Measurements from ENCODE around the gene ZNF217.

DNA sequence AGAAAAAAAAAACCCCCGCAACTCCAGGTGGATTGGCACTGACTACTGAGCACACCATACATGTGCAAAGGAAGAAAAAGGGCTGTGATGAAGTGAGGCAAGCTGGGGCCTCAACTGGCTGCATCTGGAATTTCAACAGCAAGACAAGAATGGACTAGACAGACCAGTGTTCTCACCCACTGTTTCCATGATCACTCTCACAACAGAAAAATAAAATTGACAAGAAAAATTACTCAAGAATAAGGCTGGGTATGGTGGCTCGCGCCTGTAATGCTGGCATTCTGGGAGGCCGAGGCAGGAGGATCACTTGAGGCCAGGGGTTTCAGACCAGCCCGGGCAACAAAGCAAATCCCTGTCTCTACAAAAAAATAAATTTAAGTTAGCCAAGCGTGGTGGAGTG, 18.8 kb downstream of the ZNF217 start:
- TF ChIP-seq, protein P1, sequence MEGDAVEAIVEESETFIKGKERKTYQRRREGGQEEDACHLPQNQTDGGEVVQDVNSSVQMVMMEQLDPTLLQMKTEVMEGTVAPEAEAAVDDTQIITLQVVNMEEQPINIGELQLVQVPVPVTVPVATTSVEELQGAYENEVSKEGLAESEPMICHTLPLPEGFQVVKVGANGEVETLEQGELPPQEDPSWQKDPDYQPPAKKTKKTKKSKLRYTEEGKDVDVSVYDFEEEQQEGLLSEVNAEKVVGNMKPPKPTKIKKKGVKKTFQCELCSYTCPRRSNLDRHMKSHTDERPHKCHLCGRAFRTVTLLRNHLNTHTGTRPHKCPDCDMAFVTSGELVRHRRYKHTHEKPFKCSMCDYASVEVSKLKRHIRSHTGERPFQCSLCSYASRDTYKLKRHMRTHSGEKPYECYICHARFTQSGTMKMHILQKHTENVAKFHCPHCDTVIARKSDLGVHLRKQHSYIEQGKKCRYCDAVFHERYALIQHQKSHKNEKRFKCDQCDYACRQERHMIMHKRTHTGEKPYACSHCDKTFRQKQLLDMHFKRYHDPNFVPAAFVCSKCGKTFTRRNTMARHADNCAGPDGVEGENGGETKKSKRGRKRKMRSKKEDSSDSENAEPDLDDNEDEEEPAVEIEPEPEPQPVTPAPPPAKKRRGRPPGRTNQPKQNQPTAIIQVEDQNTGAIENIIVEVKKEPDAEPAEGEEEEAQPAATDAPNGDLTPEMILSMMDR (IDR thresholded peaks at IDR 0.05) = no peak
- no peak for TF ChIP-seq POLR2A (IDR thresholded peaks at IDR 0.05)

Data from right lobe of liver (tissue), 4 donors.